HepG2 (cell line): ENCODE results near the gene POGLUT3. TPM values are rescaled to one million over a fixed set of nuclear protein-coding genes. Genes with fewer than 3 reads are reported as not detected.
A peak's percentile ranks its signal among the peaks of the same experiment; 100 is the strongest.

ENCODE experiments used
- ASH2L ChIP-seq: fragments of 300-600, 200-600 bp; sonication (generic); IDR thresholded peaks from 2 replicates; pipeline ENCODE4 v1.7.0; 2017; ENCODE audit warnings: low read depth, mild to moderate bottlenecking, moderate library complexity, mixed read lengths, low read length; ENCODE audit not compliant: insufficient read length
- CENPX ChIP-seq: sonication (generic); formaldehyde crosslinking; IDR thresholded peaks from 2 replicates; pipeline ENCODE4 v1.9.0; 2021; ENCODE audit warnings: mild to moderate bottlenecking, missing genetic modification reagents, moderate library complexity
- FIP1L1 ChIP-seq: fragments of 200-400 bp; formaldehyde crosslinking; IDR thresholded peaks from 2 replicates; pipeline ENCODE4 v1.6.1; 2018; ENCODE audit warnings: low read depth, mild to moderate bottlenecking, low read length, moderate library complexity, borderline replicate concordance; ENCODE audit not compliant: insufficient read depth
- FLYWCH1 ChIP-seq: sonication (generic); formaldehyde crosslinking; IDR thresholded peaks from 2 replicates; pipeline ENCODE4 v1.8.1; 2023; ENCODE audit warnings: mild to moderate bottlenecking, missing genetic modification reagents
- IRF2 ChIP-seq: IDR thresholded peaks from 2 replicates; pipeline ENCODE4 v1.6.1; 2018; ENCODE audit warnings: missing genetic modification reagents, missing compliant biosample characterization
- IRX3 ChIP-seq: sonication (generic); formaldehyde crosslinking; IDR thresholded peaks from 2 replicates; pipeline ENCODE4 v1.8.1; 2023; ENCODE audit warnings: mild to moderate bottlenecking, low read depth, missing genetic modification reagents, borderline replicate concordance
- KAT2B ChIP-seq: fragments of 150-350 bp; IDR thresholded peaks from 2 replicates; pipeline ENCODE4 v1.6.1; 2014; ENCODE audit warnings: low read depth, low read length, borderline replicate concordance
- KMT2B ChIP-seq: IDR thresholded peaks from 2 replicates; pipeline ENCODE4 v1.6.1; 2016; ENCODE audit warnings: missing genetic modification reagents, missing compliant biosample characterization
- PAF1 ChIP-seq: IDR thresholded peaks from 2 replicates; pipeline ENCODE4 v1.6.1; 2016; ENCODE audit warnings: missing genetic modification reagents, missing compliant biosample characterization
- PHF20 ChIP-seq: sonication (generic); formaldehyde crosslinking; IDR thresholded peaks from 2 replicates; pipeline ENCODE4 v1.5.0; 2020; ENCODE audit warnings: mild to moderate bottlenecking, missing genetic modification reagents
- SMC3 ChIP-seq: IDR thresholded peaks from 2 replicates; pipeline ENCODE4 v1.6.1; 2011; ENCODE audit warnings: low read length, improper control_type of control experiment
- TBX3 ChIP-seq: fragments of 450-650 bp; IDR thresholded peaks from 2 replicates; pipeline ENCODE4 v1.6.1; 2017; ENCODE audit warnings: antibody characterized with exemption, mild to moderate bottlenecking, inconsistent platforms, borderline replicate concordance
- ZBTB38 ChIP-seq: sonication (generic); formaldehyde crosslinking; IDR thresholded peaks from 2 replicates; pipeline ENCODE4 v1.5.1; 2020; ENCODE audit warnings: mild to moderate bottlenecking, missing genetic modification reagents
- ZC3H13 ChIP-seq: sonication (generic); formaldehyde crosslinking; IDR thresholded peaks from 2 replicates; pipeline ENCODE4 v1.8.1; 2023; ENCODE audit warnings: mild to moderate bottlenecking, missing genetic modification reagents, moderate library complexity
- ZFP82 ChIP-seq: sonication (generic); formaldehyde crosslinking; IDR thresholded peaks from 2 replicates; pipeline ENCODE4 v1.5.1; 2020; ENCODE audit warnings: mild to moderate bottlenecking, missing genetic modification reagents, borderline replicate concordance
- ZFY ChIP-seq: sonication (generic); formaldehyde crosslinking; IDR thresholded peaks from 2 replicates; pipeline ENCODE4 v1.4.0; 2020; ENCODE audit warnings: missing genetic modification reagents
- ZMYM4 ChIP-seq: sonication (generic); formaldehyde crosslinking; IDR thresholded peaks from 2 replicates; pipeline ENCODE4 v1.8.1; 2023; ENCODE audit warnings: mild to moderate bottlenecking, missing genetic modification reagents
- ZNF274 ChIP-seq: sonication (generic); formaldehyde crosslinking; IDR thresholded peaks from 2 replicates; pipeline ENCODE4 v1.5.1; 2020; ENCODE audit warnings: mild to moderate bottlenecking, missing genetic modification reagents
- ZNF562 ChIP-seq: sonication (generic); formaldehyde crosslinking; IDR thresholded peaks from 2 replicates; pipeline ENCODE4 v1.8.0; 2022; ENCODE audit warnings: missing genetic modification reagents, borderline replicate concordance
- ZNF773 ChIP-seq: sonication (generic); formaldehyde crosslinking; IDR thresholded peaks from 2 replicates; pipeline ENCODE4 v1.4.0; 2020; ENCODE audit warnings: missing genetic modification reagents, borderline replicate concordance
- polyA plus RNA-seq, 8 experiments: library from polyadenylated mRNA; depleted of rRNA in 3 of 8; stranded (reverse) in 7 of 8; unstranded in 1 of 8; fragments of >200 nt; fragmentation: Illumina TruSeq in 4 of 8; extraction: Trizol in 4 of 8; gene quantifications; 2 replicates each; pipeline versions ENCODE4 v1.2.1 to v1.2.3, GENCODE V29; 2011 to 2016; ENCODE audit warnings: low read depth in 4 of 8, missing spikeins in 1 of 8, mixed read lengths in 1 of 8; ENCODE audit not compliant: insufficient read depth in 1 of 8
- total RNA-seq, 5 experiments: library from RNA; depleted of rRNA; stranded (reverse); fragments of >200 nt; fragmentation: Illumina TruSeq; extraction: Trizol; gene quantifications; 2 replicates each; pipeline ENCODE4 v1.2.3, GENCODE V29; 2016; ENCODE audit warnings: low read depth in 1 of 5
- TF ChIP-seq, protein P1 (sequence below): sonication (generic); formaldehyde crosslinking; IDR thresholded peaks from 2 replicates; pipeline ENCODE4 v1.4.0; 2020; ENCODE audit warnings: missing genetic modification reagents, borderline replicate concordance
- TF ChIP-seq, protein P2 (sequence below): IDR thresholded peaks from 2 replicates; pipeline ENCODE4 v1.6.1; 2012; ENCODE audit warnings: low read length, improper control_type of control experiment

POGLUT3 gene
- total and polyA plus RNA-seq, 2 of the 13 experiments (the other 11 are each of a cell fraction or from before 2014, with no cell fraction given): 14.3 to 22.0 TPM

DNA sequence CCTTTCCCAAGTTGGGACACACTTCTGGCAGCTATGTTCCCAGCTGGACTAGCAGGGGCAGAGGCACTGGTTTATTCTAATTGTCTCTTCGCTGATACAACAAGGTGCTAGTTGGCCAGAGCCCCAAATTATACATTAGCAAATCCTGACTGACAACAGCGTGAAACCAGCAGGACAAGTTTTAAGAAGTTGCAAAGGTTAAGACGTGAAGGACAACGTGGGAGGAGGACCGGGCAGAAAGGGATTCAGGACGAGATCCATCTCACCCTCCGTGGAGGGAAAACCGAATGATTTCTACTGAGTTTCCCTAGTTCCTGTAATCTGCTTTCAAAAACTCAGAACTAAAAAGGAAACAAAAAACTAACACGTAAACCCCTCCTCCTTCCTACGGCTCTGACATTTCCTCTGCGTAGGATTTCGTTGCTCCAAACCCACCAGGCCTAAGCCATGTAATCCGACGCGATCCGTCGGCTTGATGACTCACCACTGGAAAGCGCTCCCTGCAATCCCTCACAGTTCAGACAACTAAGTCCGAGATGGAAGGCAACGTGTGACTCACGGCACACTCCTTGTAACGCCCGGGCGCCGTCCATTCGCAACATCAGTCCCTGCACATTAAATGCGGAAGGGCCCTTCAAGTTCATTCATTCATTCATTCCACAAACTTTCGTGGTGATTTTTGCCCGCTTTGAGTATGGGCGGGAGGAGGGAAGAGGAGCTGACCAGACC lies 703 bp downstream of the POGLUT3 start (continued):
- TF ChIP-seq, protein P1, sequence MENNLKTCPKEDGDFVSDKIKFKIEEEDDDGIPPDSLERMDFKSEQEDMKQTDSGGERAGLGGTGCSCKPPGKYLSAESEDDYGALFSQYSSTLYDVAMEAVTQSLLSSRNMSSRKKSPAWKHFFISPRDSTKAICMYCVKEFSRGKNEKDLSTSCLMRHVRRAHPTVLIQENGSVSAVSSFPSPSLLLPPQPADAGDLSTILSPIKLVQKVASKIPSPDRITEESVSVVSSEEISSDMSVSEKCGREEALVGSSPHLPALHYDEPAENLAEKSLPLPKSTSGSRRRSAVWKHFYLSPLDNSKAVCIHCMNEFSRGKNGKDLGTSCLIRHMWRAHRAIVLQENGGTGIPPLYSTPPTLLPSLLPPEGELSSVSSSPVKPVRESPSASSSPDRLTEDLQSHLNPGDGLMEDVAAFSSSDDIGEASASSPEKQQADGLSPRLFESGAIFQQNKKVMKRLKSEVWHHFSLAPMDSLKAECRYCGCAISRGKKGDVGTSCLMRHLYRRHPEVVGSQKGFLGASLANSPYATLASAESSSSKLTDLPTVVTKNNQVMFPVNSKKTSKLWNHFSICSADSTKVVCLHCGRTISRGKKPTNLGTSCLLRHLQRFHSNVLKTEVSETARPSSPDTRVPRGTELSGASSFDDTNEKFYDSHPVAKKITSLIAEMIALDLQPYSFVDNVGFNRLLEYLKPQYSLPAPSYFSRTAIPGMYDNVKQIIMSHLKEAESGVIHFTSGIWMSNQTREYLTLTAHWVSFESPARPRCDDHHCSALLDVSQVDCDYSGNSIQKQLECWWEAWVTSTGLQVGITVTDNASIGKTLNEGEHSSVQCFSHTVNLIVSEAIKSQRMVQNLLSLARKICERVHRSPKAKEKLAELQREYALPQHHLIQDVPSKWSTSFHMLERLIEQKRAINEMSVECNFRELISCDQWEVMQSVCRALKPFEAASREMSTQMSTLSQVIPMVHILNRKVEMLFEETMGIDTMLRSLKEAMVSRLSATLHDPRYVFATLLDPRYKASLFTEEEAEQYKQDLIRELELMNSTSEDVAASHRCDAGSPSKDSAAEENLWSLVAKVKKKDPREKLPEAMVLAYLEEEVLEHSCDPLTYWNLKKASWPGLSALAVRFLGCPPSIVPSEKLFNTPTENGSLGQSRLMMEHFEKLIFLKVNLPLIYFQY: no peak
- TF ChIP-seq ASH2L: peak; percentile 75
- no peak for TF ChIP-seq FLYWCH1
- TF ChIP-seq TBX3: no peak
- no peak for TF ChIP-seq PHF20 (CRISPR knock-in tag)
- TF ChIP-seq CENPX (CRISPR knock-in tag): no peak
- no peak for TF ChIP-seq KAT2B
- no peak; the same call in 1 of the 2 replicates for TF ChIP-seq ZFP82
- no peak for TF ChIP-seq FIP1L1
- no peak for TF ChIP-seq SMC3
- TF ChIP-seq ZC3H13 (CRISPR knock-in tag): 0 out of 2 replicates have a peak, but pooled peaks have one; percentile 59
- TF ChIP-seq ZBTB38 (CRISPR knock-in tag): no peak
- no peak for TF ChIP-seq ZNF274 (CRISPR knock-in tag)
- TF ChIP-seq IRX3 (CRISPR knock-in tag): no peak
- peak; percentile 32; the same call in 1 of the 2 replicates for TF ChIP-seq ZMYM4 (CRISPR knock-in tag)
- TF ChIP-seq, protein P2, sequence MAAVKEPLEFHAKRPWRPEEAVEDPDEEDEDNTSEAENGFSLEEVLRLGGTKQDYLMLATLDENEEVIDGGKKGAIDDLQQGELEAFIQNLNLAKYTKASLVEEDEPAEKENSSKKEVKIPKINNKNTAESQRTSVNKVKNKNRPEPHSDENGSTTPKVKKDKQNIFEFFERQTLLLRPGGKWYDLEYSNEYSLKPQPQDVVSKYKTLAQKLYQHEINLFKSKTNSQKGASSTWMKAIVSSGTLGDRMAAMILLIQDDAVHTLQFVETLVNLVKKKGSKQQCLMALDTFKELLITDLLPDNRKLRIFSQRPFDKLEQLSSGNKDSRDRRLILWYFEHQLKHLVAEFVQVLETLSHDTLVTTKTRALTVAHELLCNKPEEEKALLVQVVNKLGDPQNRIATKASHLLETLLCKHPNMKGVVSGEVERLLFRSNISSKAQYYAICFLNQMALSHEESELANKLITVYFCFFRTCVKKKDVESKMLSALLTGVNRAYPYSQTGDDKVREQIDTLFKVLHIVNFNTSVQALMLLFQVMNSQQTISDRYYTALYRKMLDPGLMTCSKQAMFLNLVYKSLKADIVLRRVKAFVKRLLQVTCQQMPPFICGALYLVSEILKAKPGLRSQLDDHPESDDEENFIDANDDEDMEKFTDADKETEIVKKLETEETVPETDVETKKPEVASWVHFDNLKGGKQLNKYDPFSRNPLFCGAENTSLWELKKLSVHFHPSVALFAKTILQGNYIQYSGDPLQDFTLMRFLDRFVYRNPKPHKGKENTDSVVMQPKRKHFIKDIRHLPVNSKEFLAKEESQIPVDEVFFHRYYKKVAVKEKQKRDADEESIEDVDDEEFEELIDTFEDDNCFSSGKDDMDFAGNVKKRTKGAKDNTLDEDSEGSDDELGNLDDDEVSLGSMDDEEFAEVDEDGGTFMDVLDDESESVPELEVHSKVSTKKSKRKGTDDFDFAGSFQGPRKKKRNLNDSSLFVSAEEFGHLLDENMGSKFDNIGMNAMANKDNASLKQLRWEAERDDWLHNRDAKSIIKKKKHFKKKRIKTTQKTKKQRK: no peak
- peak; percentile 87 for TF ChIP-seq KMT2B
- no peak for TF ChIP-seq ZNF773 (CRISPR knock-in tag)
- TF ChIP-seq ZFY (CRISPR knock-in tag): no peak; the same call in none of the 2 replicates
- peak; percentile 79 for TF ChIP-seq IRF2 (CRISPR knock-in tag)
- TF ChIP-seq PAF1 (CRISPR knock-in tag): no peak
- TF ChIP-seq ZNF562 (CRISPR knock-in tag): no peak; the same call in 1 of the 2 replicates
